ENCODE measurements around the gene KCTD12.
A peak's percentile ranks its signal among the peaks of the same experiment; 100 is the strongest.

The KCTD12 gene

GRCh38 chr13:76887076-76887563 lies 915 bp upstream of the KCTD12 start:
- no peak for DNase-seq (ENCODE audit: low read depth in 2 of 2)

GRCh38 chr13:76886005-76886291 lies 257 bp downstream of the KCTD12 start:
- DNase-seq (ENCODE audit: low read depth in 2 of 2) = no peak

GRCh38 chr13:76885203-76886004 lies 801 bp downstream of the KCTD12 start:
- peak; percentile 32 to 44 for DNase-seq (ENCODE audit: low read depth in 2 of 2)

DNA sequence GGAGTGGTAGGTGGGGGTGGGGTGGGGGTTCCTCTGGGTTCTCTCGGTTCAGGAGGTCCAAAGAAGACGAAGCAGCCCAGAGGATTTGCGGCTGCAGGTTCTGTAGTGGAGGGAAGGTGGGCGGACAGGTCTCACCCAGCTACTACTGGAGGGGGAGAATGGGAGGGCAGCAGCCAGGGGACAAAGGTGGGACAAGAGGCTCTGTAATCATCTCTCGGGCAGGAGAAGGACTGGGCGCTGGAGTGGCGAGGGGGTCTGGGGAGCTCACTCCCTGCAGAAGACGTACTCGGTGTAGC lies 1.4 kb downstream of the KCTD12 start:
- no peak for DNase-seq (ENCODE audit: low read depth in 2 of 2)

GRCh38 chr13:76884186-76884906 lies 1.9 kb downstream of the KCTD12 start:
- DNase-seq (ENCODE audit: low read depth in 2 of 2) = no peak

GRCh38 chr13:76883236-76883635 lies 3.0 kb downstream of the KCTD12 start:
- DNase-seq (ENCODE audit: low read depth in 2 of 2) = no peak

DNA sequence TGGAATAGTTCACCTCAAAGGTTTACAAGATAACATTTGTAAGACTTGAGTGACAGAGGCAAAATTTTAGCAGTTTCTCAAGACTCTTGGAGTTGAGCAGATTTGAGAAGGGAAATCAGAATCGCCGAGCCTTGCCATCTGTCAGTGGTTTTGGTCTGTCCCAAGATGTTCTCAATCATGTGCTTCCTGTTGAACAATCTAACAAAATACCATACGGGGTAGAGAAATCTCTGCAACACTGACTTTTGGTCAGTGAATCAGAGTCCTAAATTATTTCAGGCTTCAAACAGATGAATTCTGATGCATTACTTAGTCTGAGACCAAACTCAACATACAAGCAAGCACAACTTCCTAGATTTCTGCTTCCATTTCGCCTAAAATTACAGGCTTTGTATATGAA lies 3.8 kb downstream of the KCTD12 start:
- no peak for DNase-seq (ENCODE audit: low read depth in 2 of 2)

DNA sequence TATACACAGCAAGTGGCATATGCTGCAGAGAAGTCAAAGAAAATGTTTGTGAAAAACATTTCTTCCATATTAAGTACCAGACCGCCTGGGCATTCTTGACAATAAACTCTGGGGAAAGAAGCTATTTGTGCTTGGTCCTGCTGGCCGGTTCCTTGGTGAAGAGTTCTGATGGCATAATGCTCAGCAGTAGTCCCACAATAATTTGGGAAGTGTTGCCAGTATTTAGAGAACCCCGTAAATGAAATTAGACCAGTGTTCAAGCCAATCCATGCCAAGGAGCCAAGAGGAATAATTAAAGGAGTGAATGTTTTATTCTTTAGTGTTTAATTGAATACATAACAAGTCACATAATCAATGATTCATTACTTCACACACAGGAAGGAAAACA lies 6.3 kb downstream of the KCTD12 start:
- DNase-seq (ENCODE audit: low read depth in 2 of 2) = no peak

GRCh38 chr13:76879203-76879882 lies 6.9 kb downstream of the KCTD12 start:
- DNase-seq (ENCODE audit: low read depth in 2 of 2) = peak; percentile 38 to 41

DNA sequence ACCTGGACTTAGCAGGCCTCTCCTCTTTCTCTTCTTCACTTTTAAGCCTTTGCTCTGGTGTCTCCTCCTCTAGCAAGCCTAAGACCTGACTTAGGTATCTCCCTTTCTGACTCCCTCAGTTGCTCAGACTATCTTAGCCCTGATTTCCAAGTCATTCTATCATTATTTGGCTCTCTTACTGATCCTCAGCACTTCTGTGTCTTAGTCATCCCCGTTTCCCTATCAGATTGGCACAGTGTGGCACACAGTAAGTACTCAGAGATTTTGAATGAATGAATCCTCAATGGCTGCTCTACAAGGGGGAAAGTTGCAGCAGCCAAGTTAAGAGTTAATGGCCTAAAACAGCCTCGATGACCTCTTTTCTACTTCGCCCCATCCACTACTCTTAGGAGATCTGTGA lies 8.2 kb downstream of the KCTD12 start:
- no peak for DNase-seq (ENCODE audit: low read depth in 2 of 2)

- DNase-seq (ENCODE audit: low read depth in 2 of 2) = no peak
Observed at GRCh38 chr13:76875271-76875815, 10.9 kb downstream of the KCTD12 start.

GRCh38 chr13:76874479-76874878 lies 11.7 kb downstream of the KCTD12 start:
- no peak for DNase-seq (ENCODE audit: low read depth in 2 of 2)

DNA sequence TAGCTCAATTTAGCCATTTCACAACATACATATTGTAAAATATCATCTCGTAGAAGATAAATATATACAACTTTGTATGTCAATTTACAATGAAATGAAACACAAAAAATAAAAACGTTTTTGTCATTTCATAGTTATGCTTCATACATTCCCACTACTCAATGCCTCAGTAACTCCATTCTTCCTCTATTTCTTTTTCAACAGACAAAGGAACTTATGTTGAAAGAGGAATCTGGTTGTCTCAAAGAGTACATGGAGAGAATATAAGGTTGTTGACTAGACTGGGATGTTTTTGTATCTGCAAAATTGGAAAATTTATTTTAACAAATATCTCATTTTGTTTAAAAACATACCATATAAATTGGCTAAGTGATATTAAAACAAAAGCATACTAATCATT lies 12.8 kb downstream of the KCTD12 start:
- DNase-seq (ENCODE audit: low read depth in 2 of 2) = no peak

DNA sequence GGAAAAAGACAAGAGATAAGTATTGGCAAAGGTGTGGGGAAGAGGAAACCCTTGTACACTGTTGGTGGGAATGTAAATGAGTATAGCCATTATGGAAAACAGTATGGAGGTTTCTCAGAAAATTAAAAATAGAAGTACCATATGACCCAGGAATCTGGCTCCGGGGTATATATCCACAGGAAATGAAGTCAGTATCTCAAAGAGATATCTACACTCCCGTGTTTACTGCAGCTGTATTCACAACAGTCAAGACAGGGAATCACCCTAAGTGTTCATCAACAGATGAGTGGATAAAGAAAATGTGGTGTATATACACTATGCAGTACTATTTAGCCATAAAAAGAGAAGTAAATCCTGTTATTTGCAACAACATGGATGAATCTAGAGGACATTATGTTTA lies 13.5 kb downstream of the KCTD12 start:
- DNase-seq (ENCODE audit: low read depth in 2 of 2) = no peak

- DNase-seq (ENCODE audit: low read depth in 2 of 2) = no peak
Observed at GRCh38 chr13:76871432-76871831, 14.8 kb downstream of the KCTD12 start.

DNA sequence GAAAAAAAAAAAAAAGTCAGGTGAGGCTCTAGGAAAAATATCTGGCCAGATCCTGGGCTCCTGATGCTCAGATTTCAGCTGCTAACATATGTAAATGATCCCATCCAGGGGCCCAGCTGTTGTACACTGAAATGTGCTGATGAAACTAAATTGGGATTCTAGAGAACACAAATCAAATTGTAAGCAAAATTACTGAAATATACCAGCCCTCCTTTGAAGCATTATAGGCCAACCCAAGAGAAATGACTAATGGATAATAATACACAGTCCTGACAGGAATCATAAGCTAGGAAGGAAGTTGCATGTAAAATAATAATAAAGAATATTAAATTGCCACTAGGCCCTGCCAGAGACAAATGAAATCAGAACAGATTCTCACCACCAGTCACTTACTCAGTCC lies 17.8 kb downstream of the KCTD12 start:
- DNase-seq (ENCODE audit: low read depth in 2 of 2) = no peak

GRCh38 chr13:76865996-76866503 lies 20.2 kb downstream of the KCTD12 start:
- no peak for DNase-seq (ENCODE audit: low read depth in 2 of 2)

DNA sequence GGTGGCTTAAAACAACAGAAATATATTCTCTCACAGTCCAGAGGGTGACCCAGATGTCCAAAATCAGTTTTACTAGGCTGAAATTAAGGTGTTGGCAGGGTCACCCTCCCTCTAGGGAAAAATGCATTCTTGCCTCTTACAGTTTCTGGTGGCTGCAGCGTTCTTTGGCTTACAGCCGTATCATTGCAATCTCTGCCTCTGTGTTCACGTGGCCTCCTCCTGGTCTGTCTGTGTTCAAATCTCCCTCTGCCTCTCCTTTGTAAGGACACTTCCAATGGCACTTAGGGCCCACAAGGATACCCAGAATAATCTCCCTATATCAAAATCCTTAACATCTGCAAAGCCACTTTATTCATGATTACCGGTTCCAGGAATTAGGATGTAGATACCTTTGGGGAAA lies 21.1 kb downstream of the KCTD12 start:
- DNase-seq (ENCODE audit: low read depth in 2 of 2) = no peak

DNA sequence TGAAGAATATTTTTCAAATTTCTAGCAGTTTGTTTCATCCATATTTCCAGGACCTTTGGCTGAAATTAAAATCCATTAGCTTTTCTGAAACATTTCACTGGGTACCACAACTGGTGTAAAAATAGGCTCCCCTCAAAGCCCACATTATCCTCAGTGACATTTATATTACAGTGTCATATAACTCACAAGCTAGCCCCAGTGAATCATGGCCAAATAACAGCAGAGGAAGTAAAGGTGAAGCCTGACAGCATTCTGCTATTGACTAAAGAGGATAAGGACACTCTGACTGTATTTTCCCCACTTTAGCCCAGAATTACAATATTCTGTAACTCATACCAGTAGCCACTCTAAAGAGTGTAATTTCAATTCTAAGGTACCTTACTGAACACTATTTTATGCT lies 21.9 kb downstream of the KCTD12 start:
- DNase-seq (ENCODE audit: low read depth in 2 of 2) = no peak

DNA sequence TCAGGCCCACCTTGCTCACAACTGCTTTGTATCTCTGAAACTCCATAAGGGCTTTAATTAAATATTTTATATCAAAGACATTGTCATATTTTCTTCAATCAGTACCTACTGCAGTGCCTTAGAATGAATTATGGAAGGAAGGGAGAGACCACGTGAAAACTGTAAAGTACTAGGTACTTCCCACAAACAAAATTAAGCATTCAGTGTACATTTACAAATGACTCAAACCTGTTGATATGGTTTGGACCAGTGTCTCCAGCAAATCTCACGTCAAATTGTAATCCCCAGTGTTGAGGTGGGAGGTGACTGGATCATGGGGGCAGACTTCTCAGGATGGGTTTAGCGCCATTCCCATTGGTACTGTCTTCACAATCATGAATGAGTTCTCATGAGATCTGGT lies 23.2 kb downstream of the KCTD12 start:
- DNase-seq (ENCODE audit: low read depth in 2 of 2) = no peak

GRCh38 chr13:76861859-76862258 lies 24.3 kb downstream of the KCTD12 start:
- DNase-seq (ENCODE audit: low read depth in 2 of 2) = no peak

DNA sequence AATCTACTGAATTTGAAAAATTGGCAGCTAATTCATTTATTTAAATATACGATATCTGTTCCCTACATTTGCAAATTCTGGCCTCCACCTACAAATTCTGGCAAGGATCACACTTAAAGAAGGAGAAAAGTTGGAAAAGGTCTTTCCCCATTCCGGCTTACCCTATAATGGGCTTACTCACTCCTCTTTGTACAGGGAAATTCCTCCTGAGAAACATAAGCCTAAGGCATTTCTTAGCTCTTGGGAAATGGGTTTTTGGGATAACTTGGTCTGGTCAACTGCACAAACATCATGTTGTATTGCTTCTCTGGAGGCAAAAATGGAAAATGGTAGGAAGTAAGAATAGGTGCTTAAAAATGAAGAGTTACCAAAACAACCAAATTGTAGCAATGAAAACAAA lies 25.5 kb downstream of the KCTD12 start:
- no peak for DNase-seq (ENCODE audit: low read depth in 2 of 2)

DNA sequence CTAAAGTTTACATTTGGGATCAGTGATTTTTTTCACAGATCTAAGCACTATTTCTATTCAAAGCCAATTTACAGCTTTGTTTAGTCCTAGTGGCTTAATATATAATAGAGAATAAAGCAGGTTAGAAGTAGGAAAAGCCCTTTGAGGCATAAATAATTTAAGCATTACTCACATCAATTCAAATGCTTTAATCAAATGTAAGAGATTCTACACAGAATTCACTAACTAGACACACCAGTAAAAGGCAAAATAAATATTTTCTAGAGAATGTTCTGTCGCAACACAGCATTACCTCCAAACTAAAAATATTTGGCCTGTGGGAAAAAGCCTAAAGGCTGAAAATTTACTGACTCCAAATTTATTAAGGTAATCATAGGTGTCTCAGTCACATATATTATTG lies 31.3 kb downstream of the KCTD12 start:
- DNase-seq (ENCODE audit: low read depth in 2 of 2) = no peak

Measured in stimulated activated CD4-positive, alpha-beta T cell treated with anti-CD3 and anti-CD28 coated beads, Interleukin-4, amount 100 ng/mL, for 48 hours (primary cell).